Right lobe of liver (tissue), 6 donors: ENCODE data around the gene TBC1D1. TPM values are rescaled to one million over a fixed set of nuclear protein-coding genes. Genes with fewer than 3 reads are reported as not detected.

ENCODE experiments used
- ATAC-seq, 4 donors: fragments of 200-7000 bp; cut with Tn5 transposase; one replicate each; pipeline ENCODE4 v1.9.1; 2020; ENCODE audit warnings: mild to moderate bottlenecking in 4 of 4, moderate library complexity in 4 of 4
- DNase-seq, 3 donors: peaks; one replicate each; pipeline ENCODE4 v3.0.0-alpha.2; 2020
- H3K27ac ChIP-seq, 3 donors: fragments of 200-600 bp; one replicate each; pipeline ENCODE4 v1.8.0; 2022
- H3K27me3 ChIP-seq, 2 donors: fragments of 200-600 bp; one replicate each; pipeline ENCODE4 v1.8.0; 2022
- H3K36me3 ChIP-seq, 4 donors: fragments of 200-600 bp; sonication (generic) in 1 of 4; one replicate each; pipeline versions ENCODE4 v1.5.1 to v1.8.0; 2017 to 2022; ENCODE audit warnings: control low read depth in 1 of 4
- H3K4me1 ChIP-seq, 4 donors: fragments of 200-600 bp; sonication (generic) in 1 of 4; one replicate each; pipeline versions ENCODE4 v1.5.1 to v1.8.0; 2017 to 2022; ENCODE audit warnings: control low read depth in 1 of 4
- H3K4me3 ChIP-seq, 3 donors: fragments of 200-600 bp; one replicate each; pipeline ENCODE4 v1.8.0; 2022
- H3K9me3 ChIP-seq, 4 donors: fragments of 200-600 bp; sonication (generic) in 1 of 4; one replicate each; pipeline versions ENCODE4 v1.5.1 to v1.8.0; 2017 to 2022; ENCODE audit warnings: control low read depth in 1 of 4
- POLR2A ChIP-seq: fragments of 450-650 bp; IDR thresholded peaks from one replicate; pipeline ENCODE4 v1.6.1; 2017; ENCODE audit warnings: antibody characterized with exemption, mild to moderate bottlenecking
- WGBS: methylation state at CpG from one replicate; pipeline ENCODE4 v1.1.6; 2018; ENCODE audit warnings: low coverage, low lambda C conversion rate; ENCODE audit not compliant: insufficient coverage; ENCODE audit errors: missing lambda C conversion rate; 5-methylcytosine and 5-hydroxymethylcytosine counted together
- intact Hi-C, 2 donors: fragments of 100-400 bp; cut with DNase I; formaldehyde crosslinking; loops; one replicate each; pipeline versions ENCODE4 v1.11.2 to v1.14.1; 2022
- total RNA-seq, 6 experiments: library from RNA; depleted of rRNA in 2 of 6; stranded (reverse); fragments of >200 nt in 2 of 6; fragmentation: NEBNext Ultra II Directional in 3 of 6; extraction: Animal tissue kit (Norgen Biotek cat#: 25700) in 3 of 6; gene quantifications; one replicate each; pipeline versions ENCODE4 v1.1.0 to v1.2.4, GENCODE V29; 2016 to 2023
- TF ChIP-seq, protein P1 (sequence below), 4 donors: fragments of 200-600 bp in 3 of 4; fragments of 450-650 bp in 1 of 4; IDR thresholded peaks; one replicate each; pipeline versions ENCODE4 v1.5.1 to v1.8.0; 2016 to 2022; ENCODE audit warnings: antibody characterized with exemption in 4 of 4, mild to moderate bottlenecking in 2 of 4
- donor health status: DM: no; HTN: yes; CAD: no.
- donor health status: DM: no; HTN: no; CAD: no.
- donor health status: DM: no; HTN: no; CAD: no.
- donor health status: DM: no; HTN: yes; CAD: no.
- donor health status: DM: no; HTN: yes; CAD: no.

TBC1D1 gene
- total RNA-seq, 6 experiments from 2014 or later, result 21.2 to 67.5 (median 35.8) TPM

- WGBS, result 23% methylated on average over 8 of the region's 11 CpGs
- H3K27me3 ChIP-seq, result no peaks in the 10 kb centered on the region
- no peaks in the 10 kb centered on the region for H3K9me3 ChIP-seq
- H3K36me3 ChIP-seq, result no peaks in the 10 kb centered on the region
- TF ChIP-seq, protein P1, sequence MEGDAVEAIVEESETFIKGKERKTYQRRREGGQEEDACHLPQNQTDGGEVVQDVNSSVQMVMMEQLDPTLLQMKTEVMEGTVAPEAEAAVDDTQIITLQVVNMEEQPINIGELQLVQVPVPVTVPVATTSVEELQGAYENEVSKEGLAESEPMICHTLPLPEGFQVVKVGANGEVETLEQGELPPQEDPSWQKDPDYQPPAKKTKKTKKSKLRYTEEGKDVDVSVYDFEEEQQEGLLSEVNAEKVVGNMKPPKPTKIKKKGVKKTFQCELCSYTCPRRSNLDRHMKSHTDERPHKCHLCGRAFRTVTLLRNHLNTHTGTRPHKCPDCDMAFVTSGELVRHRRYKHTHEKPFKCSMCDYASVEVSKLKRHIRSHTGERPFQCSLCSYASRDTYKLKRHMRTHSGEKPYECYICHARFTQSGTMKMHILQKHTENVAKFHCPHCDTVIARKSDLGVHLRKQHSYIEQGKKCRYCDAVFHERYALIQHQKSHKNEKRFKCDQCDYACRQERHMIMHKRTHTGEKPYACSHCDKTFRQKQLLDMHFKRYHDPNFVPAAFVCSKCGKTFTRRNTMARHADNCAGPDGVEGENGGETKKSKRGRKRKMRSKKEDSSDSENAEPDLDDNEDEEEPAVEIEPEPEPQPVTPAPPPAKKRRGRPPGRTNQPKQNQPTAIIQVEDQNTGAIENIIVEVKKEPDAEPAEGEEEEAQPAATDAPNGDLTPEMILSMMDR (IDR thresholded peaks at IDR 0.05), result no peak
- TF ChIP-seq POLR2A, result no peak
- H3K27ac ChIP-seq, result peak overlapping the region; percentile 44 to 55 (median 45)
- peak; percentile 73 to 85 (median 83) for DNase-seq
- peak; percentile 64 to 79 (median 71) for ATAC-seq
- H3K4me1 ChIP-seq, result peaks cover 0 to 36% (median 16%) of the 10 kb centered on the region in 4 donors
- intact Hi-C loops, result loop anchor here in 1 of 2 donors (10.0 kb wide), 1 partner anchor 103 kb away; no protein-coding TSS in a partner anchor
- peak overlapping the region in 1 of 3 donors; percentile 11 for H3K4me3 ChIP-seq
Measured at GRCh38 chr4:38177641-38178391, 286.9 kb downstream of the TBC1D1 start.

GRCh38 chr4:38178392-38178995 is 287.6 kb downstream of the TBC1D1 start:
- DNase-seq (no peak), ATAC-seq (peak in 1 of 4 donors; percentile 21)
- H3K27me3 ChIP-seq, result no peaks in the 10 kb centered on the region
- no peaks in the 10 kb centered on the region for H3K9me3 ChIP-seq
- H3K4me1 ChIP-seq, result peaks cover 0 to 36% (median 16%) of the 10 kb centered on the region in 4 donors
- H3K36me3 ChIP-seq, result no peaks in the 10 kb centered on the region
- TF ChIP-seq, protein P1 (IDR thresholded peaks at IDR 0.05), result no peak
- no peak for TF ChIP-seq POLR2A
- H3K4me3 ChIP-seq, result no peak overlapping the region
- WGBS, result 45% methylated on average over 6 of the region's 8 CpGs
- intact Hi-C loops, result loop anchor here in 1 of 2 donors (10.0 kb wide), 1 partner anchor 104 kb away; no protein-coding TSS in a partner anchor
- peak overlapping the region in 1 of 3 donors; percentile 55 for H3K27ac ChIP-seq

DNA sequence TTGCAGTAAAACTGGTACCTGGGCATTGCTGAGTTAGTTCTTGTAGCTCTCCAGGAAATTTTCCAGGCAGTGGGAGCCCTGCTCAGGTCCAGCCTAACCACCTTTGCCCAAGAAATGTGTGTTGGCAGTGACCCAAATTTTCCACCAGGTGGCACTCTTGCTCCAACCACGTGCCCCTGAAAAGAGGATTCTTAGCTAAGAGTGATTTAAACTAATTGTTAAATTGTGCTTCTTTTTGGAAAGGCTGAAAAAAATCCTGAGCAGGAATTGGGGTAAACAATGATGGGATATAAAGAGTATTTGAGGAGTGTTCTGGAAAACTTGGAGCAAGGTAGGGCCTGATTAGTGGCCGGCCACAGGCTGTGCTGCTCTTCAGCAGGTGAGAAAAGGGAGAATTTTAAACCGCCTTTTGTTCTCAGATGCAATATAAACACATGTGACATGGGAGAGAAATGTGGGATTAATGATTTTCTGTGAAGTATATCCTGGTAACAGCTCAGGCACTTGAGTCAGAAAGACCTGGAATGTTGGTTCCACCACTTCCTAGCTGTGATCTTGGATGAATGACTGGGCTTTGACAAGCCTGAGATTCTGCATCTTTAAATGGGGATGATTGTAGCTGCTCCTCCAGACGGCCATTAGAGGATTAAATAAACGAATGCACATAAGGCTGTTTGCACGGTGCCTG is 288.9 kb downstream of the TBC1D1 start:
- peak overlapping the region in 2 of 3 donors; percentile 1 to 15 for H3K27ac ChIP-seq

GRCh38 chr4:38180456-38180855 is 289.6 kb downstream of the TBC1D1 start:
- no peak overlapping the region for H3K4me3 ChIP-seq
- WGBS, result 100% methylated on average over 1 of the region's 2 CpGs
- DNase-seq (no peak), ATAC-seq (no peak)
- no peaks in the 10 kb centered on the region for H3K27me3 ChIP-seq
- intact Hi-C loops, result loop anchor here in 1 of 2 donors (10.0 kb wide), 1 partner anchor 494 kb away; no protein-coding TSS in a partner anchor
- H3K27ac ChIP-seq, result no peak overlapping the region
- H3K9me3 ChIP-seq, result no peaks in the 10 kb centered on the region
- no peaks in the 10 kb centered on the region for H3K36me3 ChIP-seq
- peaks cover 0 to 36% (median 16%) of the 10 kb centered on the region in 4 donors for H3K4me1 ChIP-seq
- TF ChIP-seq, protein P1 (IDR thresholded peaks at IDR 0.05), result peak in 1 of 4 donors; percentile 11
- TF ChIP-seq POLR2A, result no peak

More for the DNA sequence above, 288.9 kb downstream of the TBC1D1 start:
- ATAC-seq (peak; percentile 75 to 84 (median 79)), DNase-seq (peak; percentile 69 to 86 (median 73))
- Histone ChIP-seq H3K4me3 (no peak overlapping the region), H3K27me3 (no peaks in the 10 kb centered on the region), H3K36me3 (no peaks in the 10 kb centered on the region), H3K4me1 (peaks cover 0 to 36% (median 16%) of the 10 kb centered on the region in 4 donors), H3K9me3 (no peaks in the 10 kb centered on the region)
- intact Hi-C loops, result loop anchor here (10.0 kb wide), 2 partner anchors 105 to 495 kb away; no protein-coding TSS in a partner anchor
- WGBS, result 43% methylated on average over 6 of the region's 6 CpGs
- TF ChIP-seq, protein P1 (IDR thresholded peaks at IDR 0.05), result peak; percentile 93 to 96 (median 94)
- no peak for TF ChIP-seq POLR2A
